ENCODE data around the gene KRT31. TPM values are rescaled to one million over a fixed set of nuclear protein-coding genes. Genes with fewer than 3 reads are reported as not detected.

KRT31 gene
- total and polyA plus RNA-seq, 2 of the 8 experiments (the other 6 are each of a cell fraction or from before 2014, with no cell fraction given), result not detected

- TF ChIP-seq, protein P1, sequence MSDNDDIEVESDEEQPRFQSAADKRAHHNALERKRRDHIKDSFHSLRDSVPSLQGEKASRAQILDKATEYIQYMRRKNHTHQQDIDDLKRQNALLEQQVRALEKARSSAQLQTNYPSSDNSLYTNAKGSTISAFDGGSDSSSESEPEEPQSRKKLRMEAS (IDR thresholded peaks at IDR 0.05), result no peak
- TF ChIP-seq ZNF274 (IDR thresholded peaks at IDR 0.05; ENCODE audit: borderline replicate concordance, extremely low read depth, low read length), result no peak
- no peak for TF ChIP-seq CBX8 (IDR thresholded peaks at IDR 0.05; ENCODE audit: borderline replicate concordance, low read depth, low read length)
- no peak for TF ChIP-seq SIRT6 (IDR thresholded peaks at IDR 0.05; ENCODE audit: low read length)
Observed at GRCh38 chr17:41420134-41420533, 22.7 kb upstream of the KRT31 start (continued).
